Activated CD4-positive, alpha-beta T cell treated with anti-CD3 and anti-CD28 coated beads, Interleukin-2, amount 50 U/mL, for 16 hours (primary cell): Measurements from ENCODE around the gene MYNN.

Experiments used
- DNase-seq: peaks from one replicate; pipeline ENCODE4 v3.0.0-alpha.2; 2020

Gene MYNN

DNA sequence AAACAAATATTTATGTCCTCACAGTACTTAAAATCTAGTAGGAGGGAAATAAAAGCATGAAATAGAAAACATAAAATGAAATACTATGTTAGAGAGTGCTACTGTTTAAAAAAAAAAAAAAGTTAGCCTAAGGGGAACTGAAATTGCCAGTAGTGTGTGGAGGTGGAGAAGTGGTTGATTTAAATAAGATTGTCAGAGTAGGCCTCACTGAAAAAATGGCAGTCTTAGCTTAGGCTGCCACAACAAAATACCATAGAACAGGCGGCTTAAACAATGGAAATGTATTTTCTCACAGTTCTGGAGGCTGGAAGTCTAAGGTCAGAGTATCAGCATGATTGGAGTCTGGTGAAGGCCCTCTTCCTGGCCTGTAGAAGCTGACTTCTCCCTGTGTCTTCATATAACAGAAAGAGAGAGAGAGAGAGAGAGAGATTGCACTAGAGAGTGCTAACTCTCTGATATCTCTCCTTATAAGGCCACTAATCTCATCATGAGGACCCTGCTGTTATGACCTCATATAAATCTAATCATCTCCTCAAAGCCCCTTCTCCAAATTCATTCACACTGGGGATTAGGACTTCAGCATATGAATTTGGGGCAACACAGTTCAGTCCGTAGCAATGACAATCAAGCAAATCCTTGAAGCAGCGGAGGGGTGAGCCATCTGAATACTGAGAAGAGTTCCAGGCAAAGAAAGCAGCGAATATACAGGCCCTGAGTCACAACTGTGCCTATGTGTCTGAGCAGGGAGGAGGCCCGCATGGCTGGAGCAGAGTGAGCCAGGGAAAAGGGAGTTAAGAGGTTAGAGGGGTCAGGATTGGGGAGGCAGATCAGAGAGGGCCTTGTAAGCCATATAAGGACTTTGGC, 63.1 kb downstream of the MYNN start:
- no peak for DNase-seq

GRCh38 chr3:169836942-169837275, 63.7 kb downstream of the MYNN start:
- no peak for DNase-seq

- DNase-seq = no peak
These were observed 65.4 kb downstream of the MYNN start for GRCh38 chr3:169838511-169839030.
